Natural killer cell (primary cell): ENCODE results near the gene NAP1L4. TPM values are rescaled to one million over a fixed set of nuclear protein-coding genes. Genes with fewer than 3 reads are reported as not detected.

Experiments used
- ATAC-seq, 3 donors: fragments of 150-1000 bp in 2 of 3; fragments of 200-7000 bp in 1 of 3; cut with Tn5 transposase; 1 replicate in 1 of 3; 2 replicates in 2 of 3; pipeline ENCODE4 v1.10.0; 2021; ENCODE audit warnings: mild to moderate bottlenecking in 2 of 3, moderate library complexity in 2 of 3
- DNase-seq, 2 donors: peaks; one replicate each; pipeline versions ENCODE4 v3.0.0 to v3.0.0-alpha.2; 2013 to 2021; ENCODE audit warnings: mixed read lengths in 1 of 2
- H3K27ac ChIP-seq: one replicate; pipeline ENCODE4 v1.5.1; 2013; ENCODE audit warnings: mild to moderate bottlenecking, low read length
- H3K27me3 ChIP-seq: one replicate; pipeline ENCODE4 v1.6.1; 2013; ENCODE audit warnings: low read length; ENCODE audit not compliant: control insufficient read depth, insufficient read depth
- H3K36me3 ChIP-seq: one replicate; pipeline ENCODE4 v1.6.1; 2013; ENCODE audit warnings: low read length; ENCODE audit not compliant: control insufficient read depth, insufficient read depth
- H3K4me1 ChIP-seq: one replicate; pipeline ENCODE4 v1.6.1; 2013; ENCODE audit warnings: low read length; ENCODE audit not compliant: control insufficient read depth, insufficient read depth
- H3K4me3 ChIP-seq: one replicate; pipeline ENCODE4 v1.5.1; 2013; ENCODE audit warnings: low read length
- H3K9me3 ChIP-seq: one replicate; pipeline ENCODE4 v1.6.1; 2013; ENCODE audit warnings: low read length; ENCODE audit not compliant: control insufficient read depth, insufficient read depth
- H3K27ac Mint-ChIP-seq, 2 donors: one replicate each; pipeline ENCODE4 v1.8.0; 2022; ENCODE audit warnings: mild to moderate bottlenecking in 2 of 2, mixed read lengths in 2 of 2, moderate library complexity in 1 of 2
- H3K27me3 Mint-ChIP-seq, 2 donors: one replicate each; pipeline ENCODE4 v1.8.0; 2022; ENCODE audit warnings: low read depth in 2 of 2, mixed read lengths in 2 of 2
- H3K36me3 Mint-ChIP-seq: one replicate; pipeline ENCODE4 v1.8.0; 2022; ENCODE audit warnings: mixed read lengths
- H3K4me1 Mint-ChIP-seq, 2 donors: one replicate each; pipeline ENCODE4 v1.8.0; 2022; ENCODE audit warnings: mixed read lengths in 2 of 2
- H3K4me3 Mint-ChIP-seq: one replicate; pipeline ENCODE4 v1.8.0; 2022; ENCODE audit warnings: mild to moderate bottlenecking, moderate library complexity, mixed read lengths
- H3K9me3 Mint-ChIP-seq, 2 donors: one replicate each; pipeline ENCODE4 v1.8.0; 2022; ENCODE audit warnings: mixed read lengths in 2 of 2
- WGBS: methylation state at CpG from one replicate; pipeline ENCODE4 v1.1.7; 2013; ENCODE audit warnings: missing lambda C conversion rate; ENCODE audit not compliant: insufficient coverage; 5-methylcytosine and 5-hydroxymethylcytosine counted together
- intact Hi-C: fragments of 100-400 bp; cut with micrococcal nuclease; formaldehyde crosslinking; loops from one replicate; pipeline ENCODE4 v1.14.2; 2022
- total RNA-seq, 4 donors: library from RNA; stranded (reverse); fragments of 120-200 nt in 1 of 4; gene quantifications; one replicate each; pipeline versions ENCODE4 v1.2.3 to v1.2.4, GENCODE V29; 2013 to 2022
- TF ChIP-seq, protein P1 (sequence below): fragments of 200-600 bp; IDR thresholded peaks from one replicate; pipeline ENCODE4 v1.8.0; 2022; ENCODE audit warnings: antibody characterized with exemption

The NAP1L4 gene
- total RNA-seq, 3 donors from 2014 or later (not counting 1 experiment from before 2014, with no cell fraction given) = 219 to 244 (median 237) TPM

DNA sequence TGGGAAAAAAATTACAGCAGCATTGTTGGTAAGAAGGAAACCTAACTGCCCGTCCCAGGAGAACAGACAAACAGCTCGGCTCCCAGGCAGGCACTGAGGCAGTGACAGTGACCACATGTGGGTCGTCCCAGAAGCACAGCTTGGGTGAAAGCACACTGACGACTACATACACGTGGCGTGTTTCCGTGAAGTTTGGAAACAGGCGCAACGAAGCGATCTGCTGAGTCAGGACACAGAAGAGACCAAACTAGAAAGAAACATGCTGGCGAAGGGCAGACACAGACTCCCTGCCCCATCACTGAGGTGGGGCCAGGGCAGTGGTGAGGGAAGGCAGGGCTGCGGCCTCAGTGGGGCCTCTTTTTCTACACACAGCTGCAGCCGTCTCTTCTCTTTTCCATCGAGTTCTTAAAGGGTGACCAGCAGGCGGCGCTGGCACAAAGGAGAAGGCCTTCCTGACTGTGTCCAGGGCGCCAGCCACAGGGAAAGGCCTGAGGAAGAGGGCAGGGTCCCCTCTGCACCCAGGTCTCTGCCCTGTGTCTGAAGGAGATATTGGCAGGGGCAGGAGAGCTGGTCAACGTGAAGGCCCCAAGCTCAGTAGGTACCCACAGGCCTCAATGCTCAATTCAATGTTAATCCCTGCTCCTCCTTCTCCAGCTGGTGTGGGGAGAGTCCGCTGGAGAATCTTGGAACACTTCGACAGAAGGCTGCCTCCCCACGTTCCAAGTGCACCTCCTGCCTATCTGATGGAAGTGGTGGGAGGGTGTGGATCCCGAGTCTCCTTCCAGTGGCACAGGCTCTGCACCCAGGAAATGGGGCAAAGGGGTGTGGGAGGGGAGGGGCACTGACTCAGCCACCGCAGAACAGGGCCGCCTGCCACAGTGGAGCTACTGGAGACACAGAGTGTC lies 45.2 kb upstream of the NAP1L4 start:
- H3K27ac ChIP-seq = peak overlapping the region; percentile 0
- Mint-ChIP-seq H3K27me3 (no peaks in the 10 kb centered on the region), H3K27ac (peak overlapping the region; percentile 53 to 77), H3K36me3 (no peaks in the 10 kb centered on the region), H3K4me3 (peak overlapping the region; percentile 14), H3K4me1 (peaks cover 26 to 32% of the 10 kb centered on the region in 2 donors), H3K9me3 (no peaks in the 10 kb centered on the region)
- 68% methylated on average over 24 of the region's 24 CpGs for WGBS
- no peak overlapping the region for H3K4me3 ChIP-seq
- DNase-seq = peak; percentile 53 to 69
- no peaks in the 10 kb centered on the region for H3K9me3 ChIP-seq
- TF ChIP-seq, protein P1, sequence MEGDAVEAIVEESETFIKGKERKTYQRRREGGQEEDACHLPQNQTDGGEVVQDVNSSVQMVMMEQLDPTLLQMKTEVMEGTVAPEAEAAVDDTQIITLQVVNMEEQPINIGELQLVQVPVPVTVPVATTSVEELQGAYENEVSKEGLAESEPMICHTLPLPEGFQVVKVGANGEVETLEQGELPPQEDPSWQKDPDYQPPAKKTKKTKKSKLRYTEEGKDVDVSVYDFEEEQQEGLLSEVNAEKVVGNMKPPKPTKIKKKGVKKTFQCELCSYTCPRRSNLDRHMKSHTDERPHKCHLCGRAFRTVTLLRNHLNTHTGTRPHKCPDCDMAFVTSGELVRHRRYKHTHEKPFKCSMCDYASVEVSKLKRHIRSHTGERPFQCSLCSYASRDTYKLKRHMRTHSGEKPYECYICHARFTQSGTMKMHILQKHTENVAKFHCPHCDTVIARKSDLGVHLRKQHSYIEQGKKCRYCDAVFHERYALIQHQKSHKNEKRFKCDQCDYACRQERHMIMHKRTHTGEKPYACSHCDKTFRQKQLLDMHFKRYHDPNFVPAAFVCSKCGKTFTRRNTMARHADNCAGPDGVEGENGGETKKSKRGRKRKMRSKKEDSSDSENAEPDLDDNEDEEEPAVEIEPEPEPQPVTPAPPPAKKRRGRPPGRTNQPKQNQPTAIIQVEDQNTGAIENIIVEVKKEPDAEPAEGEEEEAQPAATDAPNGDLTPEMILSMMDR = peak; percentile 63
- intact Hi-C loops = loop anchor here (1.0 to 2.0 kb wide), 2 partner anchors 54 to 180 kb away; no protein-coding TSS in a partner anchor
- peaks cover 65% of the 10 kb centered on the region for H3K36me3 ChIP-seq
- H3K27me3 ChIP-seq = no peaks in the 10 kb centered on the region
- peaks cover 31% of the 10 kb centered on the region for H3K4me1 ChIP-seq
- peak; percentile 59 to 85 (median 74) for ATAC-seq

DNA sequence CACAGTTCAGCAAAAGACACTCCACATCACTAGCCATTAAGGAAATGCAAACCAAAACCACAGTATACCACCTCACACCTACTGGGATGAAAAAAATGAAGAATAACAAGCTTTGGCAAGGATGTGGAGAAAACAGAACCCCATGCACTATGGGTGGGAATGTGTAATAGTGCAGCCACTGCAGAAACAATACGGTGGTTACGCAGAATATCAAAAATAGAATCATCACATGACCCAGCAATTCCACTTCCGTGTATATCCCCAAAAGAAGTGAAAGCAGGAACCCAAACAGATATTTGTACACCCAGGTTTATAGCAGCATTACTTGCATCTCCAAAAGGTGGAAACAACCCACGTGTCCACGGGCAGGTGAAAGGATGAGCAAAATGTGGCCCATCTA lies 44.3 kb upstream of the NAP1L4 start:
- H3K36me3 Mint-ChIP-seq = no peaks in the 10 kb centered on the region
- DNase-seq (no peak), ATAC-seq (peak in 2 of 3 donors; percentile 12 to 28)
- no peaks in the 10 kb centered on the region for H3K9me3 Mint-ChIP-seq
- intact Hi-C loops = loop anchor here (2.0 kb wide), 1 partner anchor 54 kb away; no protein-coding TSS in a partner anchor
- H3K4me1 Mint-ChIP-seq = peaks cover 26 to 27% of the 10 kb centered on the region in 2 donors
- Histone ChIP-seq H3K4me1 (peaks cover 31% of the 10 kb centered on the region), H3K36me3 (peaks cover 59% of the 10 kb centered on the region), H3K27ac (peak overlapping the region; percentile 50), H3K4me3 (no peak overlapping the region), H3K9me3 (no peaks in the 10 kb centered on the region), H3K27me3 (no peaks in the 10 kb centered on the region)
- WGBS = 39% methylated on average over 5 of the region's 5 CpGs
- TF ChIP-seq, protein P1 = no peak
- no peaks in the 10 kb centered on the region for H3K27me3 Mint-ChIP-seq
- H3K27ac Mint-ChIP-seq = peak overlapping the region; percentile 53 to 77
- H3K4me3 Mint-ChIP-seq = peak overlapping the region; percentile 14

DNA sequence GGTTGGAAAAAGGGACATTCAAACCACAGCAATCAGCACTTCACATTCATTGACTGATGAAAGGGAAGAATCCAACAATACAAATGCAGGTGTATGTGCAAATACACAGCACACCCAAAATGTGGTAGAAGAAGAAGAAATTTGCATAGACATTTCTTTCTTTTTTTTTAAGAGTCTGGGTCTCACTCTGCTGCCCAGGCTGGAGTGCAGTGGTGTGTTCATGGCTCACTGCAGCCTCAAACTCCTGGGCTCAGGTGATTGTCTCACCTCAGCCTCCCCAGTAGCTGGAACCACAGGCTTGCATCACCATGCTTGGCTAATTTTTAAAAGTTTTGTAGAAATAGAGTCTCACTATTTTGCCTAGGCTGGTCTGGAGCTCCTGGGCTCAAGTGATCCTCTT lies 43.2 kb upstream of the NAP1L4 start:
- no peak overlapping the region for H3K4me3 Mint-ChIP-seq
- H3K27ac Mint-ChIP-seq = peak overlapping the region; percentile 23 to 77
- H3K27me3 Mint-ChIP-seq = no peaks in the 10 kb centered on the region
- no peak for ATAC-seq
- DNase-seq = no peak
- H3K36me3 Mint-ChIP-seq = no peaks in the 10 kb centered on the region
- peak overlapping the region; percentile 50 for H3K27ac ChIP-seq
- no peaks in the 10 kb centered on the region for H3K9me3 Mint-ChIP-seq
- TF ChIP-seq, protein P1 = no peak
- H3K36me3 ChIP-seq = peaks cover 63% of the 10 kb centered on the region
- H3K4me1 Mint-ChIP-seq = peaks cover 26 to 27% of the 10 kb centered on the region in 2 donors
- H3K9me3 ChIP-seq = no peaks in the 10 kb centered on the region
- intact Hi-C loops = no loop called here
- no peak overlapping the region for H3K4me3 ChIP-seq
- peaks cover 34% of the 10 kb centered on the region for H3K4me1 ChIP-seq
- no peaks in the 10 kb centered on the region for H3K27me3 ChIP-seq
